Medulla oblongata (tissue), 1 donor: Measurements from ENCODE around the gene KCNJ15.

Experiments used
- DNase-seq: peaks from one replicate; pipeline ENCODE4 v3.0.0-alpha.2; 2015; ENCODE audit errors: extremely low spot score

The KCNJ15 gene

DNA sequence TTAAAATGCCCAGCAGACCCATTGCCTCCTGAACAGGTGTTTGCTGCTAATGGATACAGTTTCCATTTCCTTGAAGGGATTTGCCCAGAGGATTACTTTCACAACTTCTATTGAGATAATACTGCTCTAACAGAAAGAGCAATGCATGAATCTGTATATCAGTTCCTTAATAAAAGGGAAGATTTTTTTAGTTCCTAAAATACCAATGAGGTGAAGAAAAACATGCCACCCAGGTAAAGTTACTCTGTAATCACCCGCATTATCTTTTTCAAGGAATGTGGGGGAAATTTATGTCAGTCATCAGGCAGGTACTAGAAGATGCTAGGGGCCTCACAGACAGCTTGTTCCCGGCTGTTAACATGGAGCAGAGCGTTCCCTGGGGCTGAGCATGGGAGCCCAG is 41.1 kb downstream of the KCNJ15 start:
- no peak for DNase-seq

DNA sequence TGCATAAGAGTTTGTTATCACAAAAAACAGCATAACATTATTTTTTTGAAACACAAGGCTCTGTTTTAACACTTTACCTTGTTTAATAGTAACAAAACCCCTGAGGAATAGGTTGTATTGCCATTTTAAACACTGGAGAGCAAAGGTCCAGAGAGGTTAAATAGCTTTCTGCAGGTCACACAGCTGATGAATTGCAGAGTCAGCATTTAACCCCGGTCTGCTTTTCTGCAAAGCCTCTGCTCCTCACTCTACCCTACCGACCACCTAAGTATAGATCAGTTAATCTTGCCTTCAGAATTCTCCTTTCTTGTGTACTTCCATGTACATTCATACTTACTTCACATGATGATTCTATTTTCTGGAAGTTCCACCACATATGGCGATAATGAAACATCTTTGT is 42.0 kb downstream of the KCNJ15 start:
- DNase-seq: no peak

DNA sequence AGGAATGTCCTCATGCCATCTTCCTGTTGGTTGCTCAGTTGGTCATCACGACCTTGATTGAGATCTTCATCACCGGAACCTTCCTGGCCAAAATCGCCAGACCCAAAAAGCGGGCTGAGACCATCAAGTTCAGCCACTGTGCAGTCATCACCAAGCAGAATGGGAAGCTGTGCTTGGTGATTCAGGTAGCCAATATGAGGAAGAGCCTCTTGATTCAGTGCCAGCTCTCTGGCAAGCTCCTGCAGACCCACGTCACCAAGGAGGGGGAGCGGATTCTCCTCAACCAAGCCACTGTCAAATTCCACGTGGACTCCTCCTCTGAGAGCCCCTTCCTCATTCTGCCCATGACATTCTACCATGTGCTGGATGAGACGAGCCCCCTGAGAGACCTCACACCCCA is 42.9 kb downstream of the KCNJ15 start:
- DNase-seq: no peak

DNA sequence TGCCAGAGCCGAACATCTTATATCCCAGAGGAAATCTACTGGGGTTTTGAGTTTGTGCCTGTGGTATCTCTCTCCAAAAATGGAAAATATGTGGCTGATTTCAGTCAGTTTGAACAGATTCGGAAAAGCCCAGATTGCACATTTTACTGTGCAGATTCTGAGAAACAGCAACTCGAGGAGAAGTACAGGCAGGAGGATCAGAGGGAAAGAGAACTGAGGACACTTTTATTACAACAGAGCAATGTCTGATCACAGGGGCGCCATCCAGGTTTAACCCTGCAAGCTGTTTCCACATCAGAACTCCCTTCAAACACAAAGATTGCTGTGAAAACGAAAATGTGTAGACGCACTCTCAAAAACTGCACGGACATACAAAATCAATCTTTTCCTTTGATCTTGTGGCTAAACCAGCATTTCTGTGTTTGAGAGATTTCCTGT is 43.4 kb downstream of the KCNJ15 start:
- DNase-seq: no peak

DNA sequence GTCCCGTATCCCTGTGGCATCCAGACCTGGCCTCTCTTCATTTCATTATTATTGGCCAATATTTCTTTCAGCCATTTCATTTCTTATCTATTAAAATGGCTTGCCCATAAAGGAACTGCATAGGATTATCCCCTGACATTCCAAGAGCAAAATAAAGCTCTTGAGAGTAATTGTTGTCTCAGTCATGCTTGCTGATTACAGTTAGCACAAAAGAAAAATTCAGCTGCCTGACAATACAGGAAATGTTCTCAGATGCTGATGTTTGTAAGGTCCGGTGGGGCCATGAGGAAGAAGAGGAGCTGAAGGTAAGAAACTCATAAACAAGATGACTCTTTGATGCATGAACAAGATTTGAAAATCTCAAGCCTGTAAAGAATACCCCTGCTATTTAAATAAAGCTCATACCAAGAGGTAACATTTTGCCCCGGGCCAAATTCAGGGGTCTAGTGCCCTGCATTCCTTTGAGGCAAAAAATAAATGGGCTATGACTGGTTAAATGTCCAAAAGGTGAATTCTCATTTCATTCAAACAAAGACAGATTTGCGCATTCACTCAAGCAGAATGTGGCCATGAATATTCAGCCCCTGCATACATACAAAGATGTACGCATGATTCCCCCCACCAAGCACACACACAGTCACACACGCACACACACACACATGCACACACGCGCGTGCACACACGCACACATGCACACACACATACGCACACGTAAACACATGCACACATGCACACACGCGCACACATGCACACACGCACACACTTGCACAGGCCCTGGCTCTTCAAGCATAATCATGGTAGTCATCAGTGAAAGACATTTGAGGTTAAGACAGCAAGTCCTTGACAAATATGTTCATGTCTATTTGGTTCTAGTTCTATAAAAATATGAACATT is 44.8 kb downstream of the KCNJ15 start:
- DNase-seq: no peak

DNA sequence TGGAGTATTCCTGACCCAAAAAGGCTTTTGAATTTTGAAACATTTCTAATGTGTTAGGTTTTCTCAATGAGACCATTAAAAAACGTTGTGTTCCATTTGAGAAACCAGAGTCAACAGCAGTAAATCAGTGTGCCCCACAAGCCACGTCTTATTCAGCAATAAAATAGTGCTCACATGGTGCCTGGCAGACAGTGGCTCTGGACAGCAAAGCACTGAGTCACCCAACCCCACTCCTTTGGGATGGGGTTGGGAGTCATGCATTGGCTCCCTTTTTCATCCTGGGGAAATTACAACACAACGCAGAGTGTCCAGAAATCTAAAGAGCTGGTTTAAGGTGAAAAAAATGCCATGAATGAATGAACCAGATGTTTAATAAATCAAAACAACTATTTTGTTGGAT is 46.5 kb downstream of the KCNJ15 start:
- DNase-seq: no peak

DNA sequence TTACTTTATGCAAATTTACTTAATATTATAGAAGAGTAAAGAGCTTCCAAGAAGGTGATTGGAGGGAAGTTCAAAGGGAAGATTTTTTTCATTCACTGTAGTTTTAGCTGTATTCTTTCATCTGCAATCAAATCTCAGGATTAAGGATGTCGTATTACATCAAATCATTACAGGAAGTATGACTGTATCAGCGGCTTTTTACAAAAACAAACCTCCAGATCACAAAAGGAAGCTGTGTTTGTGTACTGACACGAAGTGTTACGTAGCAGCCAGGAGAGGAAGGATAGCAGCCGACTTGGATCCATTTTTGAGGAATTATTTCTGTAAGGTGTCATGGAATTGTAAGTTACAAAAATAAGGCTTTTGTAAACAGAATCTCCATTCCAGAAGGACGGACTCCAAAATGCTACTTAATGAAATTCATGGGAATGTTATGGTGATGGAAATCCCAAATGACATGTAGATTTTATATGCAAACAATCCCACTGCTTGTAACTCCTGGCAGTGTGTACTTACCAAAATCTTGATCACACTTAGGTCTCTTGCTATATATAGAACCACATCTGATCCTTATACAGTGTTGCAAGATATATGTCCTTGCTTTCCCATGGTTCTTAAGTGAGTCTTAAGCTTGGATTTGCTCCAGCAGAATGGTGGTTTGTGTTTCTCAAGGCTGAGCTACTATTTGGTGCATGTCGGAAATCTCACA is 49.8 kb downstream of the KCNJ15 start:
- DNase-seq: no peak

DNA sequence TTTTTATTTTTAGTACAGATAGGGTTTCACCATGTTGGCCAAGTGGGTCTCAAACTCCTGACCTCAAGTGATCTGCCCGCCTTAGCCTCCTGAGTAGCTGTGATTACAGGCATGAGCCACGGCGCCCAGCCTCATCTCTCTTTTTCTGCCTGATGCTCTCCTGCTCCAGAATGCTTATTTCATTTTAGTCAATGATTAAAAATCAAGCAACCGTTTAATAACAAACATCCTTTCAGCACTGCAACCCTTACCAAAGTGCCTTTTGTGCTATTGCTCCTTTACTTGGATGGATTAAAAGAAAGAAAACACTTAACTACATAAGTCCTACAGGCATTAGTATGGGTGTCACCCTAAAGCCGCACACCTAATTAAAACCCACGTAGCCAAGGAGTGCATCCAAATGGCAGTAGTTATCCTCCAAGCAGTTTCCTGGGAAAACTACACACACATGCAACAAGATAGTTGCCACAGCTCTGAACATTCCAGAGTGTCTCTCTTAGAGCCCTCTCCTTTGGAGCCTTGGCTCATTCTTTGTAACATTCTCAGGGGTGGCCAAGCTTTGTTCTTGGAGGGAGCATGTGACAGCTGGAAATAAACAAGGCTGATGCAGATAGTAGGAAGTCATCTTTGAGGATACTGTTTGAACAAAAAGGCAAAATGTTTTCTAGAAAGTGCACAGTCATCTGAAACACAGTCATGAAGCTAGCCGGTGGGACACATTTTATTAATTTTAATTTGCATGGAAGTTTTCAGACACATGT is 51.2 kb downstream of the KCNJ15 start:
- DNase-seq: no peak

DNA sequence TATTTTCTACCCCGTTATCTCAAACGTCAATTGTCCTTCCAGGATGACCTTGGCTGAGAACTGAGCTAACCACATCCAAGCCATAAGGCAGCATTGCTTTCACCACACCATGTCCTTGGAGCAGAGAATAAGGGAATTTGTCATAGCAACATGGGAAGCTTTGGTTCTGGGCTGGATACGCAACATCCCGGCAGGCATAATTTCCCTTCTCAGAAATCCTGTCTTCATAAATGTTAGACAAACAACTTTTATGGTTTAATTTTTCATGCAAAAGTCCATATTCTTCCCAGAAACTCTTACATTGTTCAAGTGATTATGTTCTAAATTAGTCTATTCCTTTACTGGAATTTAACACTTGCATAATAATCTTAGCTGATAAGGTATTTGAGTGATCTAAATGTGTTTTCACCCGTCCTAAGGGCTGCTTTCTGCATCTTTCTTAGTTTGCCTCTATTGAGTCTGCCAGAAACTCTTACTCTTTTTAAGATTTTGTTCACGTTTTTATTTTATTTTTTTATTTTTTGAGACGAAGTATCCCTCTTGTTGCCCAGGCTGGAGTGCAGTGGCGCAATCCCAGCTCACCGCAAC is 51.8 kb downstream of the KCNJ15 start:
- no peak for DNase-seq

DNA sequence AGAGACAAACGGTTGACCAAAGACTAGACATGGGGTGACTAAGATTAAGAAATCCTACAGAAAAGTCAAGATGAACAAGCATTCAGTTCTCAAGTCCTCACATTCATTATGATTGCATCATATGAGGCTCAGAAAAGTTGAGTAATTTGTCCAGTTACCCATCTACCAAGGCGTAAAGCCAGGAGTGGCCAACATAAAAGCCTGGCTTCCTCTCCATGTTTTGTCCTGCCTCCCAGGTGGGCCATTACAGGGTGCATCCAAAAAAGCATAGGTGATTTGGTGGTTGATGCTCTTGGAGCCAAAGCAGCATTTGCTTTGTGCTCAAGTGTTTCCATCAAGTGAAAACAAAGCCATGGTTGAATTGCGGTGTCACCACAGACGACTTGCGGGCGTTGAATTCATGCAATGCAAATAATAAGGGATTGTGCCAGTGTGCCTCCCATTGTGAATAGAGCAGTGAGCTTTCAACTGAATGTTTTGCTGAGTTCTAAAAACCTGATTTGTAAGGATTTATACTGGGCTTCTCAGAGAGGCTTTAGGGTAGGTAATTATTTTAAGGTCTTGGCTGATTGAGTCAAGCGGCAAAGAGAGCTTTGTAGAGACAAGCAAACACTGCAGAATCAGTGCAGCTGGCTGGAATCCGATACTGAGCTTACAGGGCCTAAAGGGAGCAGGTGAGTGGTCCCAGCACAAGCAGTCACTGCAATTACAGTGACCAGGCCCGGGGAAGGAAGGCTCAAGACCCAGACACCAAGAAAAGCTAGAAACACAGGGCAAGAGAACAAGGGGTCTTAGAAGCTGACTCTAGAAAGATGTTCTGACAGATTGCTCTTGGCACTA is 54.1 kb downstream of the KCNJ15 start:
- no peak for DNase-seq

DNA sequence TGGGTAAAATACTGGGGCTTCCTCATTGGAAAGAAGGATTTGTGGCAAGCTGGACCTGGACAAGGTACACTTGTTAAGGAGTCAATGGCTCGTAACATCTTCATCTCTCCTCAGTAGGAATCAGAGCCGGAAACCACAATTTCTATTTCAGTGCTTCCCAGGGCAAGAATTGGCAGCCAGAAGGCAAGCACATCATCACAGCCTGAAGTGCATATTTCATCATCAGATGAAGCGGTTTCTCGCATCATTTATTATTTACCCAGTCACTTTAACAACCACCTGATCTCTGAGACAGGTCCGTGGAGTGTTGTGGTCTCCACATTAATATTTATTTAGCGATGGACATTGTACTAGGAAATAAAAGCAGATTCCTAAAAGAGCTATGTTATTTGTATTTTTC is 55.0 kb downstream of the KCNJ15 start:
- DNase-seq: no peak

DNA sequence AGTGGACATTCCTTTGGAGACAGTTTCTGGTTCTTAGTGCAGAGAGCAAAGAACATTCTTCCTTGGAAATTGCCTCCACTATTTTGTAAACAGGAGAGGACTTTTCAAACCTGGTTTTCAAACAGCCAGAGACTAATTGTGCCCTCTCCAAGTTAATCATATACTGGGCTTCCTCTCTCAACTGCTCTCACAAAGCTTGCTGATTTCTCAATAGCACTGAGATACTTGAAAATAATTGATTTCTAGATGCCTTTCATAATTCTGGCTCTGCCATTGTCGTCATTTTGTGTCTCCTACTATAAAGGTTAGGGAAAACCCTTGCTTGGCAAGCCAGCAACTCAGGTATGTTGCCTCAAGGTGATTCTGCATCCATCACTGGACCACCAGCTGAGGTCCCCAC is 56.0 kb downstream of the KCNJ15 start:
- no peak for DNase-seq

DNA sequence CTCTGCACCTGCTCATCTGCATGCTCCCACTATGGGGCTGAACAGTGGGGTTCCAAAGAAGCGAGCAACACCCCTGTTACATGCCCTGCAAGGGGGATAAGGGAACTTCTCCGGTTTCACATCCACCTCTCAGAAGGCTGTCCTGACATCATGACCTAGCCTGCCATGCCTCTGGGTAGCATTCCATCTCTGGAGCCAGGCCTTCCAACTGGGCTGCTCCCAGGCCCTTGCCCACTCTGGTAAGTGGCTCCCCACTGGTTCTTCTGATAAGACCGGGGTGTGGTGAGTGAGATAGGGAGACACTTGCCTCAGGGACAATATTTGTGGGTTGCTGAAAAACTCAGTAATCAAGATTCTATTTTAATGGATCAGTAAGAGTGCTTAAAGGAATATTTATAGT is 57.8 kb downstream of the KCNJ15 start:
- no peak for DNase-seq

DNA sequence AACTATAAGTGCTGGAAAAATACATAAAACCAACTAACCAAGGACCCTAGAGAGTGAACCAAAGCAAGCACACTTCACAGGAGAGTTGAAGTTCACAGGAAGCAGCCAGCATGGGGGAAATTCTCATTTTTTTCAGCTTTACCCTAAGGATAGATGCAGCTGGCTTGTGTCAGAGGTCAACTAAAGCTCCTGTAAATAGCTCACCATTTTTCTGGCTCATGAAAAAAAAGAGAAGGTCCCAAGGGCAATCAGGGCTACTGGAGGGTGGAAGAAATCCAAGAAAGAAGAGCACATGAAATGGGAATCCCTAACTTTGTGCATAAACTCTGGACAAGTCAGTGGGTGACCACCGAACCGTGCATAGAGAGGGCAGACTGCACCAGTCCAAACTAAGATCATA is 58.3 kb downstream of the KCNJ15 start:
- DNase-seq: no peak

DNA sequence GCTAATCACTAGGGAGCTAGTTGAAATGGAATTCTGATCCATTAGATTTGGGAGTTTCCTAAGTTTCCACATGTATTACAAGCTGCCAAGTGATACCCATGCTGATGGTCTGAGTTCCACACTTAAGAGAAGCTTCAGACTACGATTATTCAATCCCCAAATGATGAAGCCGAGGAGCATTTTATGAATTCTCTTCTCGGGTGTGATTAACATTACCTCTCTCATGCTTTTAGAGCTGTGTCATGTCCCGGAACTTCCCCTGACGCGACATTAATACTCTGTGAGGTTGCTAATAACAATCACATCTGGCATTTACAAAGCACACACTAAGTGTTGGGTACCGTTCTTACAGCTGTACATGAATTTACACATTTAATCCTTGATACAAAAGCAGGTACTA is 63.0 kb downstream of the KCNJ15 start:
- no peak for DNase-seq

DNA sequence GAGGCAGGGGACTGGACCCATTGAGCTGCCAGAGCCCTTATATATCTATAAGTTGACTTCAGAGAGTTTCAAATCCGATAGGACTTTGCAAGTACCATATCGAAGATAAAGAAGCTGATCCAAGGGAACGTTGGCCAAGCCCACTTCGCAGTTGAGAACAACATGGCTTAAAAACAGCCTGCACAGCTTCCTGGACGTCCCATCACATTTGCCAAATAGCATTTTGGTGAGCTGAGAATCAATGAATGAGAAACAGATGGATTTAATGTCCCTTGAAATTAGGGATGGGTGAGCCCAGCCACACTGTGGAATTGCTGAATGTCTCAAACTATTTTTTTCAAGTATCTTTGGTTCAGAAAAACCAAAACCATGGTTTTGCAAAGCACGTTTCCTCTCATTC is 64.8 kb downstream of the KCNJ15 start:
- DNase-seq: no peak

DNA sequence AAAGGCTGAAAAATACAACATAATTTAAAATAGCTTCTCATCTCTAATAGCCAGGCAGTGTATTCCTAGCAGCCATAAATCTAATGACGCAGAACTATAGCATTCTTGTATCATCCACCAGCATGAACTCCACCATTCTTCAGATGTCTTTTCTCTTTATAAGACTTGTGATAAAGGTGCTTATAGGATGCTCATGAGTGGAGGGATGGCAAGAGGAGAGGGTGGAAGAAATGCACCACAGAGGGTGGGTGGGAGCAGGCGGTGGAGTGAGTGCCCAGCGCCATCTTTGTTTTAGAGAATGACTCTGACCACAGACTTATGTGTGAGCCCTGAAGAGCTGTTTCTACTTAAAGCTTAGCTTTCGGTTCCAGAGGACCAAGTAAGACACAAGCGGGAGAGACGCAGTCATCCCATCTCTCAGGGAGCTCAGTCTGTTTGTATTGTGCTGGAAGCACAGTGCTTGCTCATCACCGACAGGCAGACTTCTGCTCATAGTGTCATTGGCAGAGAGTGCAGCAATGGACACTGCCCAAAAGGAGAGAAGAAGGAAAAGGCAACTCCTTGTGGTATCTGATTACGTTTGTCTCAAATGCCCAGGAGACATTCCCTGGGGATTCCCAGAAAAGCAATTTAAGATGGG is 65.6 kb downstream of the KCNJ15 start:
- DNase-seq: no peak

DNA sequence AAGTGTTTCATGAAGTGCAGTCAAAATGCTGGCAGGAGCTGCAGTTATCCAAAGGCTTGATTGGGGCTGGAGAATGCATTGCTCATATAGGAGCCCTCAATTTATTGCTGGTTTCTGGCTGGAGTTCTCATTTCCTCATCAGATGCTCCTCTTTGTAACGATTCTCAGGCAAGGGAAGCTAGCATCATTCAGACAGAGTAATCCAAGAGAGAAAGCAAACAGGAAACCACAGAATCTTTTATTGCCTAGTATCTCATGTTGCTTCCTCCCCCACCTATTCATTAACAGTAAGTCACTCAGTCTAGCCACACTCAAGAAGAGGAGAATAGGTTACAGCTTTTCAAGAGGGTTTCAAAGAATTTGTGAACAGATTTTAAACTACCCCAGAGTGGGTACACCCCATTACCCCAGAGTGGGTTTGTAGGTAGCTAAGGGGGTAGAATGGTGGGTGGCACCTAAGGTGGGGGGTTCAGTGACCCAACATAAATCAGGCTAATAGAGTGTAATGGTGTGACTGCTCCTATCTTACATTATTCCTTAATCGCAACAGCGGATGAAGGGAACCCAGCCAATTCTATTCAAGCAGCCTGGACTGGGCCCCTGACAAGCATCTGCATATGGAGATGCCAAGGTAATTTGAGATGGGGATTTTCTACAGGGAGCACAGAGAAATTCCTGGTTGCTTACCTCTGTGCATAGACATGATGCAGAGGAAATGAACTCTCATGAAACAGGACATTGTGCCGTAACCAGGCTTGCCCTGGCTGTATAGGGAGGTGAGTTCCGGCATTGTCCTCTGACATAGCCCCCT is 67.1 kb downstream of the KCNJ15 start:
- DNase-seq: no peak

DNA sequence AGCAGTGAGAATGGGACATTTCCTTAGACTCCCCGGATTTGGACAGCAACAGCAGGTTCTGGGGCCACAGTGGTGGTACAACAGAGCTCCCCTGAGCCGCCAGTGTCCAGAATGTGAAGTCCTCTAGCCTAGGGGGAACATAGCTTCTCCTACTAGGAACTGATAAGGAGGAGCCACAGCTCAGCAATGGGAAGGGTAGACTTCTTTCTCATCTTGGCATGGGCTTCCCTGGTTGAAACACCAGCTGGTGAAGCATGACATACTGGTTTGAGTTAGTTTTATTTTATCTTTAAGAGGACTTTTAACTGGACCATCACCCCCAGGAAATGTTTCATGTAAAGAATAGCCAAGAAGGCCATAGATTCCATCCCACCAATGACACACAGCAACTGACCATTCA is 68.4 kb downstream of the KCNJ15 start:
- DNase-seq: no peak
